HepG2 (cell line): ENCODE measurements around the gene EPHA4. TPM values are rescaled to one million over a fixed set of nuclear protein-coding genes. Genes with fewer than 3 reads are reported as not detected.

ENCODE experiments used
- ATAC-seq: fragments of 200-7000 bp; cut with Tn5 transposase; 3 replicates; pipeline ENCODE4 v1.9.1; 2020; ENCODE audit warnings: mild to moderate bottlenecking, moderate library complexity
- BruUV-seq: library from RNA; stranded (reverse); fragments of 400-500 nt; replicated peaks from 2 replicates; lab custom pipeline; 2021; lab: Mats Ljungman, UMichigan
- CTCF ChIA-PET: fragments of 300-600 bp; formaldehyde crosslinking; extraction: SDS; loops from one replicate; lab custom pipeline; 2021; ENCODE audit warnings: low total read pairs, inconsistent platforms, low intra/inter-chr PET ratio; lab: Yijun Ruan, JAX
- POLR2A ChIA-PET: fragments of 350-600 bp; sonication (Branson Sonifier 250); formaldehyde crosslinking; loops from one replicate; lab custom pipeline; 2020; ENCODE audit warnings: antibody characterized with exemption, inconsistent platforms; lab: Yijun Ruan, JAX
- DNase-seq: peaks from one replicate; pipeline ENCODE4 v3.0.0-alpha.2; 2015; ENCODE audit warnings: low spot score
- FAIRE-seq: peaks from 3 replicates; lab custom pipeline; 2011; peaks lifted over from hg19 to GRCh38; lab: Jason Lieb, UNC
- H2AFZ ChIP-seq: one replicate; pipeline ENCODE4 v1.6.1; 2011; ENCODE audit warnings: low read length, inconsistent platforms
- H3K27ac ChIP-seq: fragments of 300-600 bp; 3 replicates; pipeline ENCODE4 v1.8.0; 2011; ENCODE audit warnings: mixed run types, mild to moderate bottlenecking, mixed read lengths, low read length, inconsistent platforms; ENCODE audit not compliant: insufficient read depth; ENCODE audit errors: extremely low read length
- H3K27me3 ChIP-seq, 2 experiments: fragments of 200-600 bp in 1 of 2; 2 replicates in 1 of 2; 3 replicates in 1 of 2; pipeline versions ENCODE4 v1.6.0 to v1.8.0; 2011; ENCODE audit warnings: low read length in 2 of 2, mild to moderate bottlenecking in 2 of 2, moderate library complexity in 2 of 2, inconsistent platforms in 1 of 2; ENCODE audit not compliant: insufficient read depth in 2 of 2, control insufficient read depth in 1 of 2
- H3K36me3 ChIP-seq, 2 experiments: fragments of 200-600 bp in 1 of 2; replicated peaks in 1 of 2; 2 replicates in 1 of 2; 3 replicates in 1 of 2; pipeline versions ENCODE4 v1.5.1 to v1.8.0; 2011; ENCODE audit warnings: low read length in 2 of 2, inconsistent platforms in 1 of 2; ENCODE audit not compliant: insufficient read depth in 2 of 2, control insufficient read depth in 1 of 2
- H3K4me1 ChIP-seq: 2 replicates; pipeline ENCODE4 v1.5.1; 2012; ENCODE audit warnings: low read length, inconsistent platforms; ENCODE audit not compliant: insufficient read depth
- H3K4me2 ChIP-seq: 2 replicates; pipeline ENCODE4 v1.6.0; 2011; ENCODE audit warnings: low read depth, low read length, inconsistent platforms
- H3K4me3 ChIP-seq, 3 experiments: fragments of 200-600 bp in 1 of 3; sonication (generic), shearing (Covaris generic) in 1 of 3; replicated peaks in 1 of 3; 2 replicates each; pipeline ENCODE4 v1.5.1; 2011 to 2016; ENCODE audit warnings: low read length in 3 of 3, inconsistent platforms in 2 of 3, low read depth in 2 of 3, mild to moderate bottlenecking in 2 of 3, control low read depth in 1 of 3, mixed read lengths in 1 of 3; ENCODE audit not compliant: insufficient read depth in 1 of 3
- H3K79me2 ChIP-seq: one replicate; pipeline ENCODE4 v1.6.1; 2011; ENCODE audit warnings: low read length, inconsistent platforms; ENCODE audit not compliant: insufficient read depth
- H3K9ac ChIP-seq: 2 replicates; pipeline ENCODE4 v1.6.0; 2011; ENCODE audit warnings: mild to moderate bottlenecking, low read depth, low read length, inconsistent platforms; ENCODE audit not compliant: insufficient read depth
- H3K9me3 ChIP-seq: 2 replicates; pipeline ENCODE4 v1.5.1; 2012; ENCODE audit warnings: mild to moderate bottlenecking, low read length
- H4K20me1 ChIP-seq: 2 replicates; pipeline ENCODE4 v1.6.0; 2011; ENCODE audit warnings: inconsistent platforms, mild to moderate bottlenecking, low read length, moderate library complexity; ENCODE audit not compliant: insufficient read depth
- CHD4 ChIP-seq: fragments of 200-600 bp; sonication (generic); IDR thresholded peaks from 2 replicates; pipeline ENCODE4 v1.7.0; 2017; ENCODE audit warnings: mild to moderate bottlenecking, low read length, borderline replicate concordance
- GZF1 ChIP-seq: sonication (generic); formaldehyde crosslinking; IDR thresholded peaks from 2 replicates; pipeline ENCODE4 v1.5.1; 2020; ENCODE audit warnings: mild to moderate bottlenecking, missing genetic modification reagents
- HMGA1 ChIP-seq: sonication (generic); formaldehyde crosslinking; conservative IDR thresholded peaks from 2 replicates; pipeline ENCODE4 v1.4.0; 2020; ENCODE audit warnings: missing genetic modification reagents
- KDM2A ChIP-seq: sonication (generic); formaldehyde crosslinking; IDR thresholded peaks from 2 replicates; pipeline ENCODE4 v1.4.0; 2020; ENCODE audit warnings: low read depth, missing genetic modification reagents, borderline replicate concordance
- MAZ ChIP-seq, 2 experiments: sonication (generic) in 1 of 2; formaldehyde crosslinking in 1 of 2; IDR thresholded peaks; 2 replicates each; pipeline versions ENCODE4 v1.5.0 to v1.6.1; 2012 to 2020; ENCODE audit warnings: low read depth in 2 of 2, mild to moderate bottlenecking in 2 of 2, borderline replicate concordance in 1 of 2, improper control_type of control experiment in 1 of 2, low read length in 1 of 2, missing genetic modification reagents in 1 of 2, moderate library complexity in 1 of 2
- SP2 ChIP-seq: sonication (generic); formaldehyde crosslinking; IDR thresholded peaks from 2 replicates; pipeline ENCODE4 v1.5.1; 2020; ENCODE audit warnings: mild to moderate bottlenecking, missing genetic modification reagents
- ZNF446 ChIP-seq: sonication (generic); formaldehyde crosslinking; IDR thresholded peaks from 2 replicates; pipeline ENCODE4 v1.5.0; 2020; ENCODE audit warnings: mild to moderate bottlenecking, missing genetic modification reagents
- ZNF460 ChIP-seq: sonication (generic); formaldehyde crosslinking; IDR thresholded peaks from 2 replicates; pipeline ENCODE4 v1.5.1; 2020; ENCODE audit warnings: missing genetic modification reagents, mild to moderate bottlenecking, borderline replicate concordance
- ZNF543 ChIP-seq: sonication (generic); formaldehyde crosslinking; IDR thresholded peaks from 2 replicates; pipeline ENCODE4 v1.4.0; 2020; ENCODE audit warnings: mild to moderate bottlenecking, missing genetic modification reagents
- WGBS: methylation state at CpG from one replicate; pipeline ENCODE4 v1.1.6; 2017; ENCODE audit warnings: low lambda C conversion rate; 5-methylcytosine and 5-hydroxymethylcytosine counted together
- in situ Hi-C: cut with HindIII; loops from 2 replicates; pipeline ENCODE4 v1.10.0; 2017; ENCODE audit warnings: low pct_unique_long_range_greater_than_20kb; ENCODE audit not compliant: extremely low pct_ligation_motif_present
- intact Hi-C: fragments of 100-400 bp; cut with micrococcal nuclease; formaldehyde crosslinking; loops from one replicate; pipeline ENCODE4 v1.10.0; 2022; ENCODE audit not compliant: unreplicated experiment
- polyA plus RNA-seq, 8 experiments: library from polyadenylated mRNA; depleted of rRNA in 3 of 8; stranded (reverse) in 7 of 8; unstranded in 1 of 8; fragments of >200 nt; fragmentation: Illumina TruSeq in 4 of 8; extraction: Trizol in 4 of 8; gene quantifications; 2 replicates each; pipeline versions ENCODE4 v1.2.1 to v1.2.3, GENCODE V29; 2011 to 2016; ENCODE audit warnings: low read depth in 4 of 8, missing spikeins in 1 of 8, mixed read lengths in 1 of 8; ENCODE audit not compliant: insufficient read depth in 1 of 8
- total RNA-seq, 5 experiments: library from RNA; depleted of rRNA; stranded (reverse); fragments of >200 nt; fragmentation: Illumina TruSeq; extraction: Trizol; gene quantifications; 2 replicates each; pipeline ENCODE4 v1.2.3, GENCODE V29; 2016; ENCODE audit warnings: low read depth in 1 of 5
- TF ChIP-seq, protein P1 (sequence below): sonication (generic); formaldehyde crosslinking; IDR thresholded peaks from 2 replicates; pipeline ENCODE4 v1.4.0; 2020; ENCODE audit warnings: mild to moderate bottlenecking, missing genetic modification reagents
- TF ChIP-seq, protein P2 (sequence below): IDR thresholded peaks from 2 replicates; pipeline ENCODE4 v1.6.1; 2016
- TF ChIP-seq, protein P3 (sequence below): sonication (generic); formaldehyde crosslinking; IDR thresholded peaks from 2 replicates; pipeline ENCODE4 v1.4.0; 2020; ENCODE audit warnings: missing genetic modification reagents, mild to moderate bottlenecking, borderline replicate concordance

The EPHA4 gene
- total and polyA plus RNA-seq, 2 of the 13 experiments (the other 11 are each of a cell fraction or from before 2014, with no cell fraction given) = not detected

DNA sequence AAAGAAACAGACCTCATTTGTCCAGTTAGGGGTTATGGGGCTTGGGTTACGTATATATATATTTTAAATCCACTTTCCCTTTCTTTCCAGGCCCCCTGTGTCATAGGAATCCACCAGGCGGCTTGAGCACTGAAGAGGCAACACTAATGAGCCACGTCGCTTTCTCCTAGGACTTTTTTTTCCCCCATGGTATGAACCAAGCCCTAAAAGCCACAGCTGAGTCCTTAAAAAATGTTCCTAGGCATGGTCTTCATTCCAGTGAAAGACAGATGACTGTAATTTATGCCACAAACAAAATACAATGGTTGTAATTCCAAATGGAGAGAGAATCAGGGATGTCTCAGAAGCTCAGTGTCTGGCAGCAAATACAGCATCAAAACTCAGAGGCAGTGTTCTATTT, 146.8 kb downstream of the EPHA4 start (continued):
- TF ChIP-seq, protein P1, sequence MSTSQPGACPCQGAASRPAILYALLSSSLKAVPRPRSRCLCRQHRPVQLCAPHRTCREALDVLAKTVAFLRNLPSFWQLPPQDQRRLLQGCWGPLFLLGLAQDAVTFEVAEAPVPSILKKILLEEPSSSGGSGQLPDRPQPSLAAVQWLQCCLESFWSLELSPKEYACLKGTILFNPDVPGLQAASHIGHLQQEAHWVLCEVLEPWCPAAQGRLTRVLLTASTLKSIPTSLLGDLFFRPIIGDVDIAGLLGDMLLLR (CRISPR knock-in tag) = no peak

DNA sequence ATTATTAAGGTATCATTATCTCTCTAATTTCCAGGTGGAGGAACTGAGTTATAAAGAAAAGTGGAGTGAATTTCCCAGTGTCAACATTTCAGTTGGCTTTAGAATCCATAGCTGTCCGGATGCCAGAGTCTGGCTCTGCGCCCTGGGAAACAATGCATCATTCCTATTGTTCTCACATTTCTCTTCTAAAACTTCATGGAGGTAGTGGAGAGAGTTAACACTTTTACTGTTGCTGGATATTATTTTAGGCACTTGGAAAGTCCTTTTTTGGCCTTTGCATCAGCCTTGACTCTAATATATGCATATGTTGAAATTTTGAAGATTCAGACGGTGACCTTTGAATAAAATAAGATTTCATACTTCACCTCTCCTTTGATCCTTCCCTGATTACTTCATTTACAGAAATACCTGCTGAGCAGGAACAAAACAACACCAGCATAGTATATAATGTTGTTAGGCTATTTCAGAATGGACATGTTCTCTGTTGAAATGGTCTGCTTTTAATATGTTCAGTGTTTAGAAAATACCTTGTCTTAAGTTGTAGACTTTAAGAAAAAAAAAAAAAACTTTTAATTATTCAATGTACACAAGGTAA, 148.8 kb downstream of the EPHA4 start:
- in situ Hi-C loops = no loop called here
- POLR2A ChIA-PET = no interaction called here
- intact Hi-C loops = no loop called here
- TF ChIP-seq HMGA1 (CRISPR knock-in tag) = no peak
- no peak overlapping the region for H2AFZ ChIP-seq
- peaks cover 0 to 7% of the 10 kb centered on the region in 2 experiments; a peak in 1 of 5 replicates for H3K27me3 ChIP-seq
- no peak overlapping the region for H3K4me2 ChIP-seq
- H3K27ac ChIP-seq = no peak overlapping the region
- DNase-seq (no peak), ATAC-seq (no peak), FAIRE-seq (no peak)
- H4K20me1 ChIP-seq = no peaks in the 10 kb centered on the region
- WGBS = 47% methylated on average over 3 of the region's 3 CpGs
- H3K4me1 ChIP-seq = no peaks in the 10 kb centered on the region
- no peaks in the 10 kb centered on the region for H3K36me3 ChIP-seq
- no peaks in the 10 kb centered on the region for H3K79me2 ChIP-seq
- no peak overlapping the region for H3K4me3 ChIP-seq
- BruUV-seq = no TSS peak
- H3K9me3 ChIP-seq = no peaks in the 10 kb centered on the region
- no peak overlapping the region for H3K9ac ChIP-seq
- CTCF ChIA-PET = no interaction called here

DNA sequence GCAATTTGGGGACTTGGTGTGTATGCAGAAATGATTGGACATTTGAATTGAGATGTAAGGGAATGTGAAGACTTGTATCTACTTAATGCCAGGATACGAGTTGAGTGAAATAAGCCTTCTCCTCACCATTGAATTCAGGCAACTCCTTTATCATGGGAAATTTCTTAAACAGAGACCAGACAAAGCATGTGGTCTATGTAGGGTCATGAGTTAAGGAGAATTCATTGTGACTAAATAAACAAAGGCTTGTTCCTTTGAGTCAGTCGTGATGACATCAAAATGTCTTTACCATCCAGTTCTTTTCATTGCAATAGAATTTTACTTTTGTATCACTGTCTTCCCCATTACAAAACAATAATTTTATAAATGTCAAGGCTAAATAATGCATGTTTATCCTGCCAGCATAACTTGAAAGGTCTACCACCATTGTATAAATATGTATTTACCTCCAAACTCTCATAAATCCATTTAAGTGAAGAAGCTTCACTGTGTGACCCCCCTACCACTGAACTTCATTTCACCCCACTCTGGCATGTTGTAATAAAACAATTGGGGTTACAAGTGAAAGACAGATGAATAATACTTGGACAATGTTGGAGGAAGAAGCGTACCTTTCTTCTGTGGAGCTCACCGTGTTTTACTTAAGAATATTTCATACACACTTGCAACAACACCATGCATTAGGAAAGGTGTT, 149.4 kb downstream of the EPHA4 start:
- Histone ChIP-seq H3K36me3 (no peaks in the 10 kb centered on the region), H3K9me3 (no peaks in the 10 kb centered on the region), H3K4me1 (no peaks in the 10 kb centered on the region), H2AFZ (no peak overlapping the region), H3K27me3 (peaks cover 0 to 7% of the 10 kb centered on the region in 2 experiments; a peak in 1 of 5 replicates), H3K4me3 (no peak overlapping the region), H3K4me2 (no peak overlapping the region), H3K79me2 (no peaks in the 10 kb centered on the region), H3K9ac (no peak overlapping the region), H4K20me1 (no peaks in the 10 kb centered on the region), H3K27ac (no peak overlapping the region)
- in situ Hi-C loops (no loop called here), intact Hi-C loops (no loop called here)
- DNase-seq = no peak
- ChIA-PET CTCF (no interaction called here), POLR2A (no interaction called here)
- WGBS = 4% methylated on average over 4 of the region's 4 CpGs
- no peak for ATAC-seq
- FAIRE-seq = no peak
- BruUV-seq = no TSS peak
- no peak for TF ChIP-seq ZNF446 (CRISPR knock-in tag)
- no peak for TF ChIP-seq KDM2A
- TF ChIP-seq, protein P2, sequence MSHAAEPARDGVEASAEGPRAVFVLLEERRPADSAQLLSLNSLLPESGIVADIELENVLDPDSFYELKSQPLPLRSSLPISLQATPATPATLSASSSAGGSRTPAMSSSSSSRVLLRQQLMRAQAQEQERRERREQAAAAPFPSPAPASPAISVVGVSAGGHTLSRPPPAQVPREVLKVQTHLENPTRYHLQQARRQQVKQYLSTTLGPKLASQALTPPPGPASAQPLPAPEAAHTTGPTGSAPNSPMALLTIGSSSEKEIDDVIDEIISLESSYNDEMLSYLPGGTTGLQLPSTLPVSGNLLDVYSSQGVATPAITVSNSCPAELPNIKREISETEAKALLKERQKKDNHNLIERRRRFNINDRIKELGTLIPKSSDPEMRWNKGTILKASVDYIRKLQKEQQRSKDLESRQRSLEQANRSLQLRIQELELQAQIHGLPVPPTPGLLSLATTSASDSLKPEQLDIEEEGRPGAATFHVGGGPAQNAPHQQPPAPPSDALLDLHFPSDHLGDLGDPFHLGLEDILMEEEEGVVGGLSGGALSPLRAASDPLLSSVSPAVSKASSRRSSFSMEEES (CRISPR knock-in tag) = no peak
- TF ChIP-seq SP2 (CRISPR knock-in tag) = no peak
- no peak for TF ChIP-seq ZNF543
- no peak for TF ChIP-seq MAZ (IDR thresholded peaks at IDR 0.05; ENCODE audit: borderline replicate concordance, low read depth, low read length)
- no peak for TF ChIP-seq MAZ (CRISPR knock-in tag; IDR thresholded peaks at IDR 0.05; ENCODE audit: low read depth)
- TF ChIP-seq ZNF460 (CRISPR knock-in tag) = no peak
- TF ChIP-seq GZF1 = no peak
- no peak for TF ChIP-seq CHD4
- TF ChIP-seq, protein P3, sequence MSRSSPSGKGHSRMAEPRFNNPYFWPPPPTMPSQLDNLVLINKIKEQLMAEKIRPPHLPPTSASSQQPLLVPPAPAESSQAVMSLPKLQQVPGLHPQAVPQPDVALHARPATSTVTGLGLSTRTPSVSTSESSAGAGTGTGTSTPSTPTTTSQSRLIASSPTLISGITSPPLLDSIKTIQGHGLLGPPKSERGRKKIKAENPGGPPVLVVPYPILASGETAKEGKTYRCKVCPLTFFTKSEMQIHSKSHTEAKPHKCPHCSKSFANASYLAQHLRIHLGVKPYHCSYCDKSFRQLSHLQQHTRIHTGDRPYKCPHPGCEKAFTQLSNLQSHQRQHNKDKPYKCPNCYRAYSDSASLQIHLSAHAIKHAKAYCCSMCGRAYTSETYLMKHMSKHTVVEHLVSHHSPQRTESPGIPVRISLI = no peak
